Measurements from ENCODE around the gene NXPE1.

- TF ChIP-seq GATA3 (IDR thresholded peaks at IDR 0.05; ENCODE audit: low read depth, low read length) = no peak
- no peak for TF ChIP-seq GATA2 (IDR thresholded peaks at IDR 0.05; ENCODE audit: low read depth, low read length)
These were observed 45.2 kb upstream of the NXPE1 start for GRCh38 chr11:114604886-114605285.

All from SH-SY5Y (cell line).